HUDEP-2 (cell line): ENCODE results near the gene HARS2.
"Not testable (repeated sequence)": the region's sequence is repeated elsewhere in the genome, so short reads cannot be mapped to it uniquely, and the experiment has no call there.

ENCODE experiments used
- DNase-seq, 76 experiments: peaks; one replicate each; lab custom pipeline; 2025; ENCODE audit not compliant: unreplicated experiment in 76 of 76; lab: John Stamatoyannopoulos, UW

The HARS2 gene

GRCh38 chr5:140696891-140697492 is 5.7 kb downstream of the HARS2 start:
- DNase-seq, result no peak

- DNase-seq, result peak in 75 of 76 experiments; percentile 8 to 96 (median 86)
Measured at GRCh38 chr5:140700177-140701144, 9.2 kb downstream of the HARS2 start, which contains the start of gene ZMAT2. Gene ZMAT2 (plus strand): TSS chr5:140700447. CDS start chr5:140700461, 14 bp downstream.

GRCh38 chr5:140707812-140708211 is 16.6 kb downstream of the HARS2 start:
- DNase-seq, result no peak

- DNase-seq, result not testable (repeated sequence)
Measured at GRCh38 chr5:140708787-140709186, 17.5 kb downstream of the HARS2 start.

- DNase-seq, result peak in 75 of 76 experiments; percentile 43 to 98 (median 92)
Measured at GRCh38 chr5:140710899-140711552, 19.8 kb downstream of the HARS2 start.

- DNase-seq, result no peak
Measured at GRCh38 chr5:140711794-140712193, 20.5 kb downstream of the HARS2 start.

- no peak for DNase-seq
Measured at GRCh38 chr5:140713562-140714094, 22.4 kb downstream of the HARS2 start.

- DNase-seq, result not testable (repeated sequence)
Measured at GRCh38 chr5:140716238-140716637, 25.0 kb downstream of the HARS2 start.

- DNase-seq, result no peak
Measured at GRCh38 chr5:140718266-140718592, 27.0 kb downstream of the HARS2 start.

- not testable (repeated sequence) for DNase-seq
Measured at GRCh38 chr5:140720738-140721137, 29.5 kb downstream of the HARS2 start.

- not testable (repeated sequence) for DNase-seq
Measured at GRCh38 chr5:140721395-140721794, 30.1 kb downstream of the HARS2 start.

GRCh38 chr5:140725799-140726471 is 34.7 kb downstream of the HARS2 start:
- DNase-seq, result peak in 70 of 76 experiments; percentile 3 to 84 (median 57)

GRCh38 chr5:140733098-140733497 is 41.8 kb downstream of the HARS2 start:
- no peak for DNase-seq

GRCh38 chr5:140734354-140734753 is 43.1 kb downstream of the HARS2 start:
- peak in 1 of 76 experiments; percentile 1 for DNase-seq

GRCh38 chr5:140737486-140737885 is 46.2 kb downstream of the HARS2 start:
- DNase-seq, result no peak

GRCh38 chr5:140741967-140742366 is 50.7 kb downstream of the HARS2 start:
- DNase-seq, result no peak
